ENCODE results near the gene MAN1A2. TPM values are rescaled to one million over a fixed set of nuclear protein-coding genes. Genes with fewer than 3 reads are reported as not detected.

MAN1A2 gene
- polyA plus RNA-seq, 3 donors: 4.0 to 10.5 (median 7.2) TPM

DNA sequence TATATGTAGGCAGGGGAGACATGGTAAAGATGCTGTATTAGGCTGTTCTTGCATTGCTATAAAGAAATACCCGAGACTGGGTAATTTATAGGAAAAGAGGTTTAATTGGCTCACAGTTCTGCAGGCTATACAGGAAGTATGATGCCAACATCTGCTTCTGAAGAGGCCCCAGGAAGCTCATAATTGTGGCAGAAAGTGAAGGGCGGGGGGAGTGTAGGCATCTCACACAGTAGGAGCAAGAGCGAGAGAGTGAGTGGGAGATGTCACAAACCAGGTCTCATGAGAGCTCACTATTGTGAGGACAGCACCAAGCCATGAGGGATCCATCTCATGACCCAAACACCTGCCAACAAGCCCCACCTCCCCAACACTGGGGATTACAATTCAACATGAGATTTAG lies 21.1 kb downstream of the MAN1A2 start:
- Histone ChIP-seq H4K20me1 (ENCODE audit: insufficient read depth, low read length) (peaks cover 54% of the 10 kb centered on the region), H3K27ac (ENCODE audit: low read depth in 1 of 2, low read length in 2 of 2) (no peak overlapping the region), H3K27me3 (ENCODE audit: control insufficient read depth in 2 of 2, insufficient read depth in 2 of 2, low read length in 2 of 2) (no peaks in the 10 kb centered on the region), H3K4me1 (ENCODE audit: control insufficient read depth in 1 of 2, insufficient read depth in 2 of 2, low read length in 2 of 2) (no peaks in the 10 kb centered on the region), H3K9ac (ENCODE audit: insufficient read depth, low read length, poor library complexity, severe bottlenecking) (no peak overlapping the region), H2AFZ (ENCODE audit: insufficient read depth, low read depth, low read length, poor library complexity, severe bottlenecking) (no peak overlapping the region), H3K36me3 (replicated peaks in 1 of 2; ENCODE audit: control insufficient read depth in 1 of 2, insufficient read depth in 2 of 2, low read length in 2 of 2) (no peaks in the 10 kb centered on the region), H3K79me2 (ENCODE audit: insufficient read depth, low read length) (peaks cover 57% of the 10 kb centered on the region), H3K4me2 (replicated peaks; ENCODE audit: extremely low read depth, low read length, poor library complexity, severe bottlenecking) (no peak overlapping the region), H3K9me3 (replicated peaks in 1 of 2; ENCODE audit: control insufficient read depth in 1 of 2, insufficient read depth in 1 of 2, low read length in 2 of 2) (peaks cover 3 to 6% of the 10 kb centered on the region in 2 donors), H3K4me3 (replicated peaks in 1 of 3; ENCODE audit: low read depth in 2 of 3, low read length in 3 of 3) (no peak overlapping the region)
- Mint-ChIP-seq H3K27ac (peak overlapping the region in 1 of 7 donors; percentile 58), H3K36me3 (peaks cover 4 to 6% of the 10 kb centered on the region in 2 donors), H3K27me3 (ENCODE audit: low read depth in 3 of 3) (no peaks in the 10 kb centered on the region), H3K4me3 (no peak overlapping the region), H3K4me1 (peaks cover 15% of the 10 kb centered on the region), H3K9me3 (peaks cover 3 to 9% (median 7%) of the 10 kb centered on the region in 7 donors)
- intact Hi-C loops (cut with micrococcal nuclease): no loop called here
- no peak for DNase-seq
- WGBS (ENCODE audit: insufficient coverage): 89% methylated on average over 2 of the region's 3 CpGs
- no peak for TF ChIP-seq CTCF (IDR thresholded peaks at IDR 0.05)

- H3K4me3 Mint-ChIP-seq: no peak overlapping the region
These were observed 22.0 kb downstream of the MAN1A2 start for GRCh38 chr1:117389284-117389683.

More at GRCh38 chr1:117389284-117389683, 22.0 kb downstream of the MAN1A2 start:
- Histone ChIP-seq H3K9ac (ENCODE audit: insufficient read depth, low read length, poor library complexity, severe bottlenecking) (no peak overlapping the region), H3K4me2 (replicated peaks; ENCODE audit: extremely low read depth, low read length, poor library complexity, severe bottlenecking) (no peak overlapping the region), H3K4me1 (ENCODE audit: control insufficient read depth in 1 of 2, insufficient read depth in 2 of 2, low read length in 2 of 2) (no peaks in the 10 kb centered on the region), H3K9me3 (replicated peaks in 1 of 2; ENCODE audit: control insufficient read depth in 1 of 2, insufficient read depth in 1 of 2, low read length in 2 of 2) (no peaks in the 10 kb centered on the region), H3K4me3 (replicated peaks in 1 of 3; ENCODE audit: low read depth in 2 of 3, low read length in 3 of 3) (no peak overlapping the region), H3K27ac (ENCODE audit: low read depth in 1 of 2, low read length in 2 of 2) (no peak overlapping the region), H3K27me3 (ENCODE audit: control insufficient read depth in 2 of 2, insufficient read depth in 2 of 2, low read length in 2 of 2) (no peaks in the 10 kb centered on the region), H4K20me1 (ENCODE audit: insufficient read depth, low read length) (peaks cover 59% of the 10 kb centered on the region), H3K79me2 (ENCODE audit: insufficient read depth, low read length) (peaks cover 54% of the 10 kb centered on the region), H2AFZ (ENCODE audit: insufficient read depth, low read depth, low read length, poor library complexity, severe bottlenecking) (no peak overlapping the region), H3K36me3 (replicated peaks in 1 of 2; ENCODE audit: control insufficient read depth in 1 of 2, insufficient read depth in 2 of 2, low read length in 2 of 2) (no peaks in the 10 kb centered on the region)
- intact Hi-C loops (cut with micrococcal nuclease): no loop called here
- WGBS (ENCODE audit: insufficient coverage): 100% methylated on average over 2 of the region's 3 CpGs
- DNase-seq: no peak
- Mint-ChIP-seq H3K27me3 (ENCODE audit: low read depth in 3 of 3) (no peaks in the 10 kb centered on the region), H3K27ac (no peak overlapping the region), H3K36me3 (peaks cover 0 to 6% of the 10 kb centered on the region in 2 donors), H3K9me3 (peaks cover 0 to 2% (median 0%) of the 10 kb centered on the region in 7 donors), H3K4me1 (peaks cover 15% of the 10 kb centered on the region)
- no peak for TF ChIP-seq CTCF (IDR thresholded peaks at IDR 0.05)
